Spleen (tissue), 7 donors: Measurements from ENCODE around the gene GRIN2C.

Experiments
- POLR2A ChIP-seq, 3 donors: fragments of 450-650 bp; IDR thresholded peaks; one replicate each; pipeline ENCODE4 v1.5.1; 2017; ENCODE audit warnings: antibody characterized with exemption in 3 of 3, mild to moderate bottlenecking in 1 of 3
- TF ChIP-seq, protein P1 (sequence below), 11 experiments: fragments of 200-600 bp in 7 of 11; fragments of 450-650 bp in 4 of 11; sonication (generic) in 4 of 11; IDR thresholded peaks in 8 of 11; conservative IDR thresholded peaks in 3 of 11; 1 replicate in 7 of 11; 2 replicates in 4 of 11; pipeline versions ENCODE4 v1.4.0 to v1.8.0; 2016 to 2021; ENCODE audit warnings: antibody characterized with exemption in 11 of 11, inconsistent platforms in 4 of 11, mild to moderate bottlenecking in 1 of 11
- donor health status: DM: no; HTN: no; CAD: no; lungs with moderate emphysema.
- donor health status: DM: no; HTN: no; CAD: no.
- donor health status: DM: no; HTN: no; CAD: no.

- TF ChIP-seq, protein P1, sequence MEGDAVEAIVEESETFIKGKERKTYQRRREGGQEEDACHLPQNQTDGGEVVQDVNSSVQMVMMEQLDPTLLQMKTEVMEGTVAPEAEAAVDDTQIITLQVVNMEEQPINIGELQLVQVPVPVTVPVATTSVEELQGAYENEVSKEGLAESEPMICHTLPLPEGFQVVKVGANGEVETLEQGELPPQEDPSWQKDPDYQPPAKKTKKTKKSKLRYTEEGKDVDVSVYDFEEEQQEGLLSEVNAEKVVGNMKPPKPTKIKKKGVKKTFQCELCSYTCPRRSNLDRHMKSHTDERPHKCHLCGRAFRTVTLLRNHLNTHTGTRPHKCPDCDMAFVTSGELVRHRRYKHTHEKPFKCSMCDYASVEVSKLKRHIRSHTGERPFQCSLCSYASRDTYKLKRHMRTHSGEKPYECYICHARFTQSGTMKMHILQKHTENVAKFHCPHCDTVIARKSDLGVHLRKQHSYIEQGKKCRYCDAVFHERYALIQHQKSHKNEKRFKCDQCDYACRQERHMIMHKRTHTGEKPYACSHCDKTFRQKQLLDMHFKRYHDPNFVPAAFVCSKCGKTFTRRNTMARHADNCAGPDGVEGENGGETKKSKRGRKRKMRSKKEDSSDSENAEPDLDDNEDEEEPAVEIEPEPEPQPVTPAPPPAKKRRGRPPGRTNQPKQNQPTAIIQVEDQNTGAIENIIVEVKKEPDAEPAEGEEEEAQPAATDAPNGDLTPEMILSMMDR (IDR thresholded peaks at IDR 0.05 in 8 of 11, conservative IDR thresholded peaks at IDR 0.05 in 3 of 11): no peak
- no peak for TF ChIP-seq POLR2A (IDR thresholded peaks at IDR 0.05)
These were observed 67.0 kb downstream of the GRIN2C start for GRCh38 chr17:74792586-74793105.
